SK-N-MC (cell line): ENCODE results near the gene C1orf94.

Source experiments
- EZH2 ChIP-seq: fragments of 200-600 bp; sonication (generic); IDR thresholded peaks from one replicate; pipeline ENCODE4 v1.6.1; 2017; ENCODE audit warnings: antibody characterized with exemption
- POLR2AphosphoS5 ChIP-seq: IDR thresholded peaks from 2 replicates; pipeline ENCODE4 v1.6.1; 2012; ENCODE audit warnings: mild to moderate bottlenecking, low read depth, low read length, borderline replicate concordance

GRCh38 chr1:34250342-34250741 is 73.6 kb downstream of the C1orf94 start:
- TF ChIP-seq POLR2AphosphoS5 (no peak), EZH2 (no peak)
